Mesenchymal stem cell (in vitro differentiated cells and primary cell): ENCODE measurements around the gene LRFN2.

Experiments used
- DNase-seq: peaks from one replicate; pipeline ENCODE4 v3.0.0-alpha.2; 2013
- H2AFZ ChIP-seq: one replicate; pipeline ENCODE4 v1.6.1; 2013; ENCODE audit warnings: low read depth, mild to moderate bottlenecking, control low read depth, inconsistent platforms, low read length, moderate library complexity
- H2AK5ac ChIP-seq: 2 replicates; pipeline ENCODE4 v1.6.1; 2013; ENCODE audit warnings: low read length, moderate library complexity, mild to moderate bottlenecking, inconsistent platforms; ENCODE audit not compliant: severe bottlenecking
- H2BK120ac ChIP-seq: one replicate; pipeline ENCODE4 v1.6.1; 2013; ENCODE audit warnings: low read depth, mild to moderate bottlenecking, inconsistent platforms, low read length, moderate library complexity
- H2BK12ac ChIP-seq, 2 experiments: one replicate each; pipeline ENCODE4 v1.6.1; 2013; ENCODE audit warnings: inconsistent platforms in 2 of 2, low read length in 2 of 2, mild to moderate bottlenecking in 2 of 2, moderate library complexity in 2 of 2, control low read depth in 1 of 2
- H2BK15ac ChIP-seq: one replicate; pipeline ENCODE4 v1.6.1; 2013; ENCODE audit warnings: mild to moderate bottlenecking, low read depth, inconsistent platforms; ENCODE audit not compliant: poor library complexity, severe bottlenecking
- H2BK5ac ChIP-seq: 2 replicates; pipeline ENCODE4 v1.6.1; 2013; ENCODE audit warnings: low read depth, mild to moderate bottlenecking, low read length, control low read depth, inconsistent platforms; ENCODE audit not compliant: poor library complexity, severe bottlenecking
- H3K14ac ChIP-seq, 2 experiments: one replicate each; pipeline ENCODE4 v1.6.1; 2013; ENCODE audit warnings: inconsistent platforms in 2 of 2, low read length in 2 of 2, control low read depth in 1 of 2, mild to moderate bottlenecking in 1 of 2, moderate library complexity in 1 of 2
- H3K18ac ChIP-seq, 2 experiments: one replicate each; pipeline ENCODE4 v1.6.1; 2013; ENCODE audit warnings: inconsistent platforms in 2 of 2, low read length in 2 of 2, control low read depth in 1 of 2, low read depth in 1 of 2, mild to moderate bottlenecking in 1 of 2
- H3K23ac ChIP-seq, 2 experiments: one replicate each; pipeline ENCODE4 v1.6.1; 2013; ENCODE audit warnings: inconsistent platforms in 2 of 2, low read length in 2 of 2, mild to moderate bottlenecking in 2 of 2, moderate library complexity in 2 of 2, control low read depth in 1 of 2
- H3K27ac ChIP-seq: 2 replicates; pipeline ENCODE4 v1.5.1; 2013; ENCODE audit warnings: mild to moderate bottlenecking, moderate library complexity, low read length, control low read depth, inconsistent platforms; ENCODE audit not compliant: poor library complexity, severe bottlenecking
- H3K27me3 ChIP-seq, 2 experiments: 2 replicates each; pipeline versions ENCODE4 v1.6.1 to v1.7.0; 2013; ENCODE audit warnings: low read length in 2 of 2, mild to moderate bottlenecking in 2 of 2, moderate library complexity in 2 of 2, control low read depth in 1 of 2, inconsistent platforms in 1 of 2; ENCODE audit not compliant: control insufficient read depth in 1 of 2, insufficient read depth in 1 of 2
- H3K36me3 ChIP-seq, 2 experiments: 2 replicates each; pipeline versions ENCODE4 v1.6.1 to v1.7.0; 2013; ENCODE audit warnings: low read length in 2 of 2, control low read depth in 1 of 2, inconsistent platforms in 1 of 2, low read depth in 1 of 2, mild to moderate bottlenecking in 1 of 2; ENCODE audit not compliant: insufficient read depth in 2 of 2, control insufficient read depth in 1 of 2
- H3K4ac ChIP-seq, 2 experiments: one replicate each; pipeline ENCODE4 v1.6.1; 2013; ENCODE audit warnings: inconsistent platforms in 2 of 2, low read length in 2 of 2, mild to moderate bottlenecking in 2 of 2, moderate library complexity in 2 of 2, control low read depth in 1 of 2, low read depth in 1 of 2
- H3K4me1 ChIP-seq: 2 replicates; pipeline ENCODE4 v1.6.1; 2013; ENCODE audit warnings: low read depth, low read length, control low read depth; ENCODE audit not compliant: control insufficient read depth, insufficient read depth
- H3K4me2 ChIP-seq: 2 replicates; pipeline ENCODE4 v1.6.1; 2013; ENCODE audit warnings: low read length, mild to moderate bottlenecking, inconsistent platforms; ENCODE audit not compliant: poor library complexity, severe bottlenecking
- H3K4me3 ChIP-seq, 2 experiments: 2 replicates each; pipeline versions ENCODE4 v1.5.1 to v1.7.0; 2013; ENCODE audit warnings: low read length in 2 of 2, mild to moderate bottlenecking in 2 of 2, control low read depth in 1 of 2, low read depth in 1 of 2; ENCODE audit not compliant: insufficient read depth in 1 of 2
- H3K79me1 ChIP-seq: replicated peaks from 2 replicates; pipeline ENCODE4 v1.6.1; 2013; ENCODE audit warnings: mild to moderate bottlenecking, control low read depth, low read length, inconsistent platforms; ENCODE audit not compliant: poor library complexity, severe bottlenecking
- H3K9ac ChIP-seq: 2 replicates; pipeline ENCODE4 v1.7.0; 2013; ENCODE audit warnings: mild to moderate bottlenecking, low read length, moderate library complexity
- H3K9me3 ChIP-seq: 2 replicates; pipeline ENCODE4 v1.7.0; 2013; ENCODE audit warnings: mild to moderate bottlenecking, low read length; ENCODE audit not compliant: control insufficient read depth
- H4K8ac ChIP-seq: one replicate; pipeline ENCODE4 v1.6.1; 2013; ENCODE audit warnings: inconsistent platforms, mild to moderate bottlenecking, low read length, moderate library complexity
- H4K91ac ChIP-seq: one replicate; pipeline ENCODE4 v1.6.1; 2013; ENCODE audit warnings: mild to moderate bottlenecking, low read length, inconsistent platforms
- WGBS: methylation state at CpG from one replicate; pipeline ENCODE4 v1.1.7; 2013; ENCODE audit warnings: mixed read lengths; 5-methylcytosine and 5-hydroxymethylcytosine counted together

Gene LRFN2

GRCh38 chr6:40623932-40624331 lies 36.8 kb upstream of the LRFN2 start:
- H3K27ac ChIP-seq = no peak overlapping the region
- no peak overlapping the region for H2AK5ac ChIP-seq
- no peak overlapping the region for H2BK15ac ChIP-seq
- 100% methylated on average over 3 of the region's 3 CpGs for WGBS
- H2BK5ac ChIP-seq = no peak overlapping the region
- no peak overlapping the region for H2AFZ ChIP-seq
- H3K18ac ChIP-seq = no peak overlapping the region
- no peak overlapping the region for H2BK12ac ChIP-seq
- no peak for DNase-seq
- no peaks in the 10 kb centered on the region for H3K36me3 ChIP-seq
- H3K4me3 ChIP-seq = no peak overlapping the region
- H3K4me2 ChIP-seq = no peak overlapping the region
- H3K9ac ChIP-seq = no peak overlapping the region
- no peak overlapping the region for H4K91ac ChIP-seq
- no peak overlapping the region for H3K23ac ChIP-seq
- H2BK120ac ChIP-seq = no peak overlapping the region
- H3K79me1 ChIP-seq = no peaks in the 10 kb centered on the region
- H3K4me1 ChIP-seq = no peaks in the 10 kb centered on the region
- no peak overlapping the region for H4K8ac ChIP-seq
- H3K14ac ChIP-seq = no peak overlapping the region
- H3K9me3 ChIP-seq = peaks cover 4% of the 10 kb centered on the region
- no peak overlapping the region for H3K4ac ChIP-seq
- H3K27me3 ChIP-seq = peaks cover 0 to 31% of the 10 kb centered on the region in 2 experiments

DNA sequence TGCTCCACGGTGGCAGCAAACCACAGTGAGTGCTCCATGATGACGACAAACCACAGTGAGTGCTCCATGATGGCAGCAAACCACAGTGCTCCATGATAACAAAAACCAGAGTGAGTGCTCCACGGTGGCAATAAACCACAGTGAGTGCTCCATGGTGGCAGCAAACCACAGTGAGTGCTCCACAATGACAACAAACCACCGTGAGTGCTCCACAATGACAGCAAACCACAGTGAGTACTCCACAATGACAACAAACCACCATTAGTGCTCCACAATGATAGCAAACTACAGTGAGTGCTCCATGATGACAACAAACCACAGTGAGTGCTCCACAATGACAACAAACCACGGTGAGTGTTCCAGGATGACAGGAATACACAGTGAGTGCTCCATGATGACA lies 36.0 kb upstream of the LRFN2 start:
- peak overlapping the region; percentile 22 for H4K91ac ChIP-seq
- H3K27me3 ChIP-seq = peaks cover 0 to 24% of the 10 kb centered on the region in 2 experiments
- no peak overlapping the region for H3K4me3 ChIP-seq
- H3K9ac ChIP-seq = no peak overlapping the region
- 80% methylated on average over 5 of the region's 5 CpGs for WGBS
- no peak overlapping the region for H2BK5ac ChIP-seq
- no peak overlapping the region for H4K8ac ChIP-seq
- no peak overlapping the region for H2BK15ac ChIP-seq
- no peak overlapping the region for H3K4me2 ChIP-seq
- no peak overlapping the region for H3K23ac ChIP-seq
- H3K36me3 ChIP-seq = no peaks in the 10 kb centered on the region
- no peak for DNase-seq
- no peak overlapping the region for H2AFZ ChIP-seq
- H3K27ac ChIP-seq = no peak overlapping the region
- H3K9me3 ChIP-seq = peaks cover 4% of the 10 kb centered on the region
- H3K4me1 ChIP-seq = no peaks in the 10 kb centered on the region
- no peak overlapping the region for H2BK12ac ChIP-seq
- no peak overlapping the region for H3K4ac ChIP-seq
- H2AK5ac ChIP-seq = no peak overlapping the region
- H3K79me1 ChIP-seq = no peaks in the 10 kb centered on the region
- no peak overlapping the region for H2BK120ac ChIP-seq
- H3K18ac ChIP-seq = no peak overlapping the region
- H3K14ac ChIP-seq = no peak overlapping the region

DNA sequence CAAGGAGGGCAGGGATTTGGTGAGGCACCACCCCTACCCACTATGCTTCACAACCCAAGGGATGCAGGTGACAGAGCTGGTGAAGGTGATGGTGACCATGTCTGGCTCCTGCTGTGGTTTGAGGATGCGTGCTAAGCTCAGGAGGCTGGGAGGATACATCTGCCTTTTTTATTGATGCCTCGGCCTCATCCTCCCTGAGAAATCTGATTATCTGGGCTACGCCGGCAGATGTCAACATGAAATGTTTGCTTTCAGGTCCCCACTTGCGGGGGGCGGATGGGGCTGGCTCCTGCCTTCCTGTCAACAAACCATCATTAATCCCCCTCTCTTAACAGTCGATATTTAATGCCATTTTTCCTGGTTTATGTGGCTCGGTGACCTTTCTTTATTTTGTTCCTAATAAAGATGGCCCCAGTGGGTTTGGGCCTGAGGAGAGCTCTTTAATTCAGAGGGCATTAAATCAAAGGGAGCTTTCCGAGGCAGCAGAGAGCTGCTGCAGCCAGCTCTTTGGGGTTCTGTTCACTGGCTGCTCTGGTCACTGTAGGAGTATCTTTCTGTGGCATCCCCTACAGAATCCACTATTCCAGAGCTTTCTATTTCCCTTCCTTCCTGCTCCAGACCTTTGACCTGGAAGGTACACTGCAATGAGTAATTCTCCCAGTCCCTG lies 33.5 kb upstream of the LRFN2 start:
- H3K4me2 ChIP-seq = no peak overlapping the region
- H3K4me3 ChIP-seq = no peak overlapping the region
- no peak overlapping the region for H3K4ac ChIP-seq
- no peak overlapping the region for H4K8ac ChIP-seq
- H3K36me3 ChIP-seq = no peaks in the 10 kb centered on the region
- no peak overlapping the region for H3K9ac ChIP-seq
- H3K14ac ChIP-seq = no peak overlapping the region
- H3K9me3 ChIP-seq = peaks cover 2% of the 10 kb centered on the region
- no peak overlapping the region for H2BK5ac ChIP-seq
- no peak overlapping the region for H4K91ac ChIP-seq
- WGBS = 92% methylated on average over 9 of the region's 9 CpGs
- no peak overlapping the region for H2BK120ac ChIP-seq
- no peak overlapping the region for H3K23ac ChIP-seq
- H2BK15ac ChIP-seq = no peak overlapping the region
- H2BK12ac ChIP-seq = no peak overlapping the region
- H3K18ac ChIP-seq = no peak overlapping the region
- no peaks in the 10 kb centered on the region for H3K4me1 ChIP-seq
- H2AFZ ChIP-seq = no peak overlapping the region
- H2AK5ac ChIP-seq = no peak overlapping the region
- H3K27me3 ChIP-seq = peaks cover 0 to 29% of the 10 kb centered on the region in 2 experiments
- DNase-seq = no peak
- H3K79me1 ChIP-seq = no peaks in the 10 kb centered on the region
- H3K27ac ChIP-seq = no peak overlapping the region

GRCh38 chr6:40614671-40615070 lies 27.5 kb upstream of the LRFN2 start:
- H2AFZ ChIP-seq = no peak overlapping the region
- H3K4me2 ChIP-seq = no peak overlapping the region
- H3K27me3 ChIP-seq = peaks cover 0 to 18% of the 10 kb centered on the region in 2 experiments
- H3K4me3 ChIP-seq = no peak overlapping the region
- no peak overlapping the region for H3K14ac ChIP-seq
- H3K9ac ChIP-seq = no peak overlapping the region
- H3K23ac ChIP-seq = no peak overlapping the region
- no peaks in the 10 kb centered on the region for H3K9me3 ChIP-seq
- H2BK12ac ChIP-seq = no peak overlapping the region
- H3K4me1 ChIP-seq = no peaks in the 10 kb centered on the region
- H2AK5ac ChIP-seq = no peak overlapping the region
- no peak overlapping the region for H2BK5ac ChIP-seq
- H3K79me1 ChIP-seq = no peaks in the 10 kb centered on the region
- H3K36me3 ChIP-seq = no peaks in the 10 kb centered on the region
- no peak overlapping the region for H2BK15ac ChIP-seq
- no peak for DNase-seq
- H3K4ac ChIP-seq = no peak overlapping the region
- no peak overlapping the region for H3K18ac ChIP-seq
- H4K91ac ChIP-seq = no peak overlapping the region
- H3K27ac ChIP-seq = no peak overlapping the region
- WGBS = 67% methylated on average over 6 of the region's 6 CpGs
- no peak overlapping the region for H4K8ac ChIP-seq
- no peak overlapping the region for H2BK120ac ChIP-seq
